Hypothalamus (tissue), 51 donors: Measurements from ENCODE around the gene NUDCD3.

Experiments used
- DNase-seq, 51 donors: peaks; one replicate each; lab custom pipeline; 2025; lab: John Stamatoyannopoulos, UW

Gene NUDCD3

DNA sequence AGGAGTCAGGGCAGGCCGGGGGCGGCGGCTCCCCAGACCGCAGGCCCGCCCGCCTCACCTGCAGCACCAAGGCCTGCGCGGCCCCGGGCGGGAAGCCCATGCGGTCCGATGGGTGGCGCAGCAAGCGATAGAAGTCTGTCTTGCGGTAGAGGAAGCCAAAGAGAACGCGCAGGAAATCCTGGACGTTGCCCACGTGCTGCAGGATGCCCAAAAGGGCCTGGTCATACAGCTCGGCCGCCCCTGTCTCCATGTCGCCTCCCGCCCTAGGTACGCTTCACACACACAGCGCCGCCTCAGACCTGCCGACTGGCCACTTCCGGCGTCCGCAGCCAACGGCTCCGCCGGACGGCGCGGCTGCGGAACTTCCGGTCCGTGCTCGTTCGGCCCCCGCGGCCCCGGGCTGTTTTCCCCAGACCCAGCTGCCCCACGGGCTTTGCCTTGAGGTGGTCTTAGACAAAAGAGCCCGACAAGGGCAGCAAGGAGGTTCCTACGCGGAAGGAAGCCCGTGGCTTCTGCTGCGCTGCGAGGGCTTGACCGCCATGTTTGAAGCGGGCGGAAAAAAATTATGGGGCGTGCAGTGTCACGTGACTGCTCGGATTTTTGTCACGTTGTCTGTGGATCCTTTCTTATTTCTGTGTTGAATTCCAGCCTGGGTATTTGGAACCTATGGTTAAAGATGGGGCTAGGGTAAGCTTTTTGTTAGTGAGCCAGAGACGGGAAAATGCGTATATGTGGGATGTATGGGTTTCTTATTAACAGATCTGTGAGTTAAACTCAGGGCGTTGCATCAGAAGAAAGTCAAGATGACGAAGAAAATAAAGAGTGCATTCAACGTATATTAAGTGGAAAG, at the start of gene NUDCD3:
NUDCD3 (minus strand) TSS at position 308 of the 850 bp plus-strand sequence; CDS start at position 250, 58 bp downstream.
- DNase-seq: peak; percentile 44 to 95 (median 80)

GRCh38 chr7:44539669-44540506, 49.4 kb upstream of the NUDCD3 start:
- no peak for DNase-seq

DNA sequence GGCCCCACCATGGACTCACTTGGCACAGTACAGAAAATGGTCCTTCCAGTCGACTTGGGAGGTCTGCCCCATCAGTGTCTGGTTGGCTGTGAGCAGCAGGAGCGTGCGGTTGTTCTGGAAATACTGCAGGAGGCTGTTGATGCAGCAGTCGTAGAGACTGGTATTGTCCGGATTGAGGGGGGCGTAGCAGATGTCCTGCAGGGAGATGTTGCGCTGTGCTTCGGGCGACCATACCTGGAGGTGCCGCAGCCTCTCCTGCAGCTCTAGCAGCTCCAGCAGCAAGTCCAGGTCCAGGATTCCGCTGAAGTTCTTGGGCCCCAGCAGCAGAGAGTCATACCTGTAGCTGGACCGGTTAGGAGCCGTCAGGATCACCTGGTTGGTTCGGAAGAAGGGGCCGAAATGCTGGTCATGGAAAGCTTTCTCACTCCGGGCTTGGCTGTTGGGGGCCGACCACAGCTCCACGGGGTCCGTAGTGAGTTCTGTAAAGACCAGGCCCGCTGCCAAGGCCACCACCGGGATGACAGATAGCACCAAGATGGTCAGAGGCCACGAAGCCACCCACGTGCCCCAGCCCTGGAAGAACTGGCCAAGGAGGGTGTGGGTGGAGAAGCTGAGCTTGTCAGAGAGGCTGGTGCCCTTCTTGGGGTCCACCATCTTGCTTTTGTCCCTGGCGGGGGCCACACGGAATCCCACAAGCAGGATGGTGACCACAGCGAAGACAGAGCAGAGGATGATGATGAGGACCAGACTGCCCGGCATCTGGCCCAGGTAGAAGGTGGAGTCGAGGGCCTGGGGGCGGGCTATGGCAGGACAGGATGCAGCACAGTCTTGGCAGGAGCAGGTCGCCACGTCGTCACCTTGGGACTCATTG, 48.6 kb upstream of the NUDCD3 start:
- no peak for DNase-seq

DNA sequence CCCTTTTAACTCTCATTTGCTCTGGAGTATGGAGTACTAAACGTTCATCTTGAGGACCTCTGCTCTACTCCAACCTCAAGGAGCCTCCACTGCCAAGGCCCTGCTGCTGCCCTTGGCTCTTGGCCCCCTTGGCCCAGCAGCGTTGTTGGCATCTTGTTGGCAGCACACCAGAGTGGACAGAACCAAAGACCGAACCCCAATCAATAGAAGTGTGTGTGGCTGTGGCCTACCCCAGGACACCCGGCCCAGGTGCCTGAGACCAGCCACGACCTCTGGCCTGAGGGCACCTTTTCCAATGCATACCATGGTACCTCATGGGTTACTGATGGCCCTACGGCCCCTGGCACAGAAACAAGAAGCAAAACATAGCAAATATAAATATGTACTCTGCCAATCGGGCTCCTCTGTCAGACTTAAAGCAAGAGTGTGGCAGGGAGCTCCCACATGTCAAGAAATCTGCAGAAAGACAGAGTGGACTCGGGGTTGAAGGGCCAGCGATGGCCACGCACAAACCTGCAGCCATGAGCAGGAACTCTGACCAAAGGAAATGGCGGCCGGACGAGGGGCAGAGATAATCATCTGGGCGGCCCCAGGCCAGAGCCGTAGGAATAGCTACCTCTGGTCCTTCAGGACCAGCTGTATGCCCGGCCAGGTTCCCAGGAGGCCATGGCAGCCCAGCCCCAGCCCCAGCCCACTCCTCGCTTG, 47.8 kb upstream of the NUDCD3 start:
- DNase-seq: no peak

DNA sequence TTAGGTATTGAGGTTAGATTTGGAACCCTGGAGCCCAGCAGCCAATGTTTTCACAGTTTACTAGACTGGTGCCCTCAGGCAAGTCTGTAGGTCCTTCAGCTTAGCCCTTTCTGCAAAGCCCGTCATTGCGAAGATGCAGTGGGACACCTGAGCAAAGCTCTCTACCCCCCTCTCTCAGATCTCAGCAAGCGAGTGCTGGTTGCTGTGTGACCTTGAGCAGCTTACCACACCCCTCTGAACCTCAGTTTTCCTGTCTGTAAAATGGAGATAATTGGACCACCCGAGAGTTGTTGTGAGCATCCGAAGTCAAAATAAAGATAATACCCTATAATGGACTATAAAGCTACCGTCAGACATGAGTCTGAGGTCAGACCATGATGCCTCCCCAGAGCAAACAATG, 47.0 kb upstream of the NUDCD3 start:
- no peak for DNase-seq

- no peak for DNase-seq
Measured at GRCh38 chr7:44536090-44536489, 45.6 kb upstream of the NUDCD3 start.

DNA sequence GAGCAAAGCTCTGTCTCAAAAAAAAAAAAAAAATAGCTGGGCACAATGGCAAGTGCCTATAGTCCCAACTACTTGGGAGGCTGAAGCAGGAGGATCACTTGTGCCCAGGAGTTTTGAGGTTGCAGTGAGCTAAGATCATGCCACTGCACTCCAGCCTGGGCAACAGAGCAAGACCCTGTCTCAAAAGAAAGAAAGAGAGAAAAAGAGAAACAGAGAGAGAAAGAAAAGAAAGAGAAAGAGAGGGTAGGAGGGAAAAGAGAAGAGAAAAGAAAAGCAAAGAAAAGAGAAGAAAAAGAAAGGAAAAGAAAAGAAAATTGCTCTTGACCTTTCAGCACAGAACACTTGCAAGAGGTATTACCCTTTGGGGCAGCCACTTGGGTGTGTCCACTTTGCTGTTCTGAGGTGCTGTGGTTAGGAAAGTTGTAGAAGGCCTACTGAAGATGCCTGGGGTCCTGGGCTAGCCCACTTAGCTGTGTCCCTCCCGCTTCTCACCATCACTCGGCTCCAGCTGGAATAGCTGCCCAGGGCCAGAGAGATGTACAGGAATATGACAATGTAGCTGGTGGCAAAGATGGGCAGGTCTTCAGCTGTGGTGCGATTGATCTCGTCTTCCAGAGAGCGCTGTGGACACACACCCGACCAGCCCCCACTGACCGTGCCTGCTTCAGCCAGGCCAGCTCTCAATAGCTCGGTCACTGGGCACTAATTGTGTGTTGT, 45.0 kb upstream of the NUDCD3 start:
- no peak for DNase-seq

DNA sequence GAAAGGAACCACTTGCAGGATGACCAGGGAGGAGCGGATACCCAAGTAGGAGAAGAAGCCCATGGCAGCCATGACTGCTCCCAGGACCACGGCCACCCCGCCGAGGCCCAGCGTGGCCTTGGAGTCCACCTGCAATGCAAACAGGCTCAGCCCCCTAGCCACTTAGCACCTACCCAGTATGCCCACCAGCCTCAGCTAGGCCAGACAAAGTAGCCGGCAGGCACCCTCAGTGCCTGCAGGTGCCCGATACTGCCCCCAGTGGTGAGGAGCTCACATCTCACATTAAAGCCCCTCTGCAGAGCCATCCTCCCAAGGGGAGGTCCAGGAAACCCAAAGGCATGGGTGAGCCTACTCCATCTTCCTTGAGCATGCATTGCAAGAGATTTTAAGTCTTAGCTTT, 44.0 kb upstream of the NUDCD3 start:
- DNase-seq: peak in 2 of 51 donors; percentile 10 to 15

- no peak for DNase-seq
Measured at GRCh38 chr7:44534087-44534486, 43.6 kb upstream of the NUDCD3 start.

- no peak for DNase-seq
Measured at GRCh38 chr7:44533301-44534055, 43.0 kb upstream of the NUDCD3 start.

DNA sequence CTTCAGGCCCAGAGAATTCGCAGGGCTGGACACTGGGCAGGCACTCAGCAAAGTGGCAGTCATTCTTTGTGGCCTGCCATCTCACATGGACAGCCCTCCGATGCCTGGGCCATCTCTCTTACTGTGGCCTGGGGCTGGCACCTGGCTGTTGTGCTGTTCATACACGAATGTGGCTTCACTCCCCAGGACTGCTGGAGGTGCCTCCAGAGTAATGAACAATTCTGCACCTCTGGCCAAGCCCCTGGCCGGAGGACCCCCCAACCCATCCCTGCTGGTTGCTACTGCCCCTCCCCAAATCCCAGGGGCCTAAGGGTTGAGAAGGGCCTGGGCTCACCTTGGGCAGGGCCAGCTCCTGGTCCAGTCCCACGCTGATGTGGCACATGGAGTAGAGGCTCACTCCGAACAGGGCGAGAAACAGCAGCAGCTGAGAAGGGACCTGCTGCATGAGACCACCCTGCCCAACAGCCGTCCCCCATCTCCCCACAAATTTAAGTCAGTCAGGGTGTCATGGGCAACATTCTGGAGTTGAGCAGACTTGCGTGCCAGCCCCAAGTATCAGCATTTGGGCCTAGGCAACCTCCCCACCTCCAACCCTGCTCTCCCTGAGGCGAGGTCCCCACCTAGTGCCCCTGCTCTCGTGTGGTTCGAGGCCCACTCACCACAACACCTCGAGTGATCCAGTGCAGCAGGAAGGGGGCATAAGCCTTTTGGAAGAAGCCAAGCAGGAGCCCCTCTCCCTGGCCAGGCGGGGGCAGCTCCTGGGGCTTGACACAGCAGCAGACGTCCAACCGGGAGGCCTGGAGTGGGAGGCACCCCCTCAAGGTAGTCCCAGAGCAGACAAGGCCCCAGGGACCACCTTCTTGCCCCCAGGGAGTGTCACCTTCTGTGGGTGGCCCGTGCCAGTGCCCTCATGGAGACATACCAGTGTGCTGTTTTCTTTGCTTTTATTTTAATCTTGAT, 41.2 kb upstream of the NUDCD3 start:
- no peak for DNase-seq

DNA sequence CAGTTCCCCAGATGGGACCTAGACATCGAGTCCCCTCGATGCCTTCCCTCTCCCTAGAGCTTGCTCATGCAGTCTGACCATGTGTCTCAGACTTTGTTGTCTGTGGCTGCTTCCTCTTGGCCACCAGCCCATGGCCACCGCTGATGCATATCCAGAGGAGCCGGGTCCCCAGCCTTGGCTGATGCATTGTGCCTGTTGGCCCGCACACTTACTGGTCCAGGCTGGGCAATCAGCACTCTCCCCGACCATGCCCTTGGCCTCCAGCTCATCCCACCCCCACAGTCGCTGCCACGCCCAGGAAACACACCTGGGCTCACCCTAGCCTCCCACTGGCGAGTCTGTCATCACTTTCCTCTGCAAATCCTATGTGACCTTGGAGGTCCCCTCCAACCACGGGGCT, 40.5 kb upstream of the NUDCD3 start:
- DNase-seq: no peak

- DNase-seq: no peak
Measured at GRCh38 chr7:44524811-44525388, 34.4 kb upstream of the NUDCD3 start.

- no peak for DNase-seq
Measured at GRCh38 chr7:44522315-44522714, 31.9 kb upstream of the NUDCD3 start.

DNA sequence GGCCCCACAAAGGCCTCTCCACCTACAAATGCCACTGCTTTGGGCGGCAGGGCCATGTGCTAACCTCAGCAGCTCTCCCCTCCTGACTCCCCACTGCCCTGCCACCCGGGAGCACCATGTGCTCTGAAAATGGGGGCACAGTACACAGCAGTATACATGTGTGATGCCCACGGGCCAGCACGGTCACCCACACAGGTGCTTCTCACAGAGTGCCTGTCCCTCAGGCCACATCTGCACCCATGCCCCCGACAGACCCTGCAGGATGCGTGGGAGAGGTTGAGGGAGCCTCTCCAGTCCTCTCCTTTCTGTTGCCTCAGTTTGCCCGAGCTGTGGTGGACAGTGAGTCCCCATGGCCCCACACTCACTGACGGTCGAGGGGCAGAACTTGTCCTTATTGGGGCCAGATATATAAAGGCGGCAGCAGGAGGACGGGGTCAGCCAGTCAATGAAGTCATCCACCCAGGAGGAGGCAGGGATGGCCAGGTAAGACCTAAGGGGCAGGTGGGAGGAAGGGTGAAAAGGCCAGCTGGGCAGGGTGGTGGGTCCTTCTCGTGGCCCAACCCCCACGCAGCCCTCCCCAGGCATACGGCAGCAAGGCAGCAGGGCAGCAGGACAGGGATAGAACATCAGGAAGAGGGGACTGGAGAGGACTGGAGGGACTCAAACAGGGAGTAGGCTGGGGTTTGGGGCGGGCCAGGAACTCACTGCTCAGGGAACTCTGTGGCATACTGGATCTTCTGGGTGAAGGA, 31.1 kb upstream of the NUDCD3 start:
- no peak for DNase-seq

GRCh38 chr7:44520574-44520973, 30.1 kb upstream of the NUDCD3 start:
- DNase-seq: no peak
